GM19043 (cell line): ENCODE measurements around the gene G6PD.
"Not testable (repeated sequence)": the region's sequence is repeated elsewhere in the genome, so short reads cannot be mapped to it uniquely, and the experiment has no call there.

Source experiments
- ATAC-seq: cut with Tn5 transposase; IDR thresholded peaks from one replicate; pipeline ENCODE4 v1.9.1; 2021; ENCODE audit warnings: low read depth; ENCODE audit not compliant: unreplicated experiment

The G6PD gene

DNA sequence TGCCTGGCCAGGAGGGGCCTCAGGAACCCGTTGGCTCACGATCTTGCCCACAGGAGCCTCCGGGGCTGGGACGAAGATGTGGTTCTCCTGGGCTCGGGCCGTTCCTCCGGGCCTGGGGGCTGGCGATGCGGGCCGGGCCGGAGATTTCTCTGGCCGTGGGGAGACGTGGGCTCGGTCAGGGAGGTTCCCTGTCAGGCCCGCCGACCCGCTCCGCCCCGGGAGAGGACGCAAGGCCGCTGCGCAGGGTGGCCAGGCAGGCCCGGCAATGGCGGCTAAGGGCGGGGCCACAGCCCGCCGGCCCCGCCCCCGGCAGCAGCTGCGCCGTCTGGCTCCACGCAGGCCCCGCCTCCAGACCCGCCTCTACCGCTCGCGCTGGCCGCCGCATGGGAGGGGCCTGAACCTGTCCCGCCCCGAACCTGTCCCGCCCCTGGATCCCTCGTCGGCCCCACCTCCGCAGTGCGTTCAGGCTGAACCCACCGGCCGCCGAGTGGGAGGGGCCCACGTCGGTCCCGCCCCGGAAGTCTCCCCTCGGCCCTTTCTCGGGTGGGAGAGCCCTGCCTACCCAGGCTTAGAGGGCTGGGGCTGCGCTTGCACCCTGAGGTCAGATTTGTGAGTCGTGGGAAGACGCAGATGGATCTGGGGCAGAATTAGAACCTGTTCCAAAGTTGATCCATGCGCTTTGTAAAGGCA lies 30.5 kb downstream of the G6PD start, which contains the start of gene FAM3A:
FAM3A (minus strand) TSS at position 267 of the 690 bp plus-strand sequence. CDS start 460 bp downstream, outside the sequence.
- peak; percentile 84 for ATAC-seq

DNA sequence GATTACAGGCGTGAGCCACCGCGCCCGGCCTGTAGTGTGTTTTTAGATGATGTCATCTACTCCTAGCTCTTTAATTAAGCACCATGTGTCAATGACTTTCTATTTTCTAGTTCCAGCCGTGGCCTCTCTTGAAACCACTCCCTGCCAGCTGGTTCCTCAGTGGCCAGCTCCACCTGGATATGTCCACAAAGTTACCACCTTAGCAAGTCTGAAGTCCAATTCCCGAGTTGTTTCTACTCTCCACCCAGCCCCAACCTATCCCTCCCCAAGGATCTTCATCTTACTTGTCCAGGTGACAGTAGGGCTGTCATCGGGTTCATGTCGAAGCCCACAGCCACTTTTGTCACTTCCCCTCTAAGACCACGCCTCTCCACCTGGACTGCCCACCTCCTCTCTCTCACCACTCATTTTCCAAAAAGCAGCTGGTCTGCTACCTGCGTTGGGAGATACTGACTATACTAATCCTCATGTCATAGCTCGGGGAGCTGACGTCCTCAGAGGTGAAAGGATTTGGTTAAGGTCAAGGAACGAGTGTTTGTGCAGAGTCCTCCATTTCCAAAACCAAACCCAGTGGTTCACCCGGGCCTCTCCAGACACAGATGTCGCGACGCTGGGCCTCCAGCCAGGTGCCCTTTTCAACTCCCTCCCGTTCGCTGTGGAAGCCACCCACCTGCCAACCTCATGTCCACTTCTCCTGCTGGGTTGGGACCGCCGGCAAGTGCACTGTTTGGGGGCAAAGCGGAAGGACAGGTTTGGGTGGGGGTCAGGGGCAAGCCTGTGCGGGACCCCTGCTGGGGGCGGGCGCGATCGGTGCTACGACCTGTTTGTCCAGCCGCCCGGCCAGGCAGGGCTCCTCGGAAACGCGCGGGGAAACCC lies 31.3 kb downstream of the G6PD start:
- no peak for ATAC-seq

DNA sequence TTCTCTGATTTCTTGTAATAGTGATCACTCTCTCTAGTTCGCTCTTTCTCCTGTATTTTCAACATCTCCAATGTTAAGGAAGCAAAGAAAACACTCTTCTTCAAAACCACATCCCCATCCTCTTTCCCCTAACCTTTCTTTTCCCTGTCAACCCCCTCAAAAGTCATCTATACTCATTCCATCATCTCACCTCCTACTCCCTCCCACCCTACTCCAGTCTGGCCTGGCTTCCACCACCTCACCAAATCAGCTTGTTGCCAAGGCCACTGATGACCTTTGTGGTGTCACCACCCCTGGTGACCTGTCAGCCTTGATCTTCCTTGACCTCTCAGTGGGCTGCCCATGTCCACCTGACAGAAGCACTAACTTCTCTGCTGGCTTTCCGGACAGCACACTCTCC lies 32.9 kb downstream of the G6PD start:
- ATAC-seq = no peak

DNA sequence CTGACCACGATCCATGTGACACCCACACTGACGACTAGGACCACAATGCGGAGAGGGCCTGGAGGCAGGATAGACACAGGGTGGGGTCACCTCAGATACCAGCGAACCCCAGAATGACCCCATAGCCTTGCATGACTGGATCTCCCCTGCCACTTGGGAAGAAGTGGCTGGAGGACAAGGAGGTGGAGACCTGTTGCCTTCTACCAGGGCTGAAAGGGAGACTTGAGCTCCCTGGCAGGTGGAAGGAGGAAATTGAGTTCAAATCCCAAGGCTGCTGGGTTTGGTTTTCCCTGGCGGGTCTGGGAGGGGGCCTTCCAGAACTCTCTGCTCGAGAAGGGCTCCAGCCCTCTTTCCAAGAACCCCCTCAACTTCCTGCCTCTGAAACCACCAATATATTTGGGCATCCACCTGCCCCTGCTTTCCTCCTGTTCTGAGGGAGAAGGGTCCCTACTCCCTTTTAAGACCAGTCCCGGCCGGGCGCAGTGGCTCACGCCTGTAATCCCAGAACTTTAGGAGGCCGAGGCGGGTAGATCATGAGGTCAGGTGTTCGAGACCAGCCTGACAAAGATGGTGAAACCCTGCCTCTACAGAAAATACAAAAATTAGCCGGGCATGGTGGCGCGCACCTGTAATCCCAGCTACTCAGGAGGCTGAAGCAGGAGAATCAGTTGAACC lies 33.6 kb downstream of the G6PD start:
- ATAC-seq = no peak

DNA sequence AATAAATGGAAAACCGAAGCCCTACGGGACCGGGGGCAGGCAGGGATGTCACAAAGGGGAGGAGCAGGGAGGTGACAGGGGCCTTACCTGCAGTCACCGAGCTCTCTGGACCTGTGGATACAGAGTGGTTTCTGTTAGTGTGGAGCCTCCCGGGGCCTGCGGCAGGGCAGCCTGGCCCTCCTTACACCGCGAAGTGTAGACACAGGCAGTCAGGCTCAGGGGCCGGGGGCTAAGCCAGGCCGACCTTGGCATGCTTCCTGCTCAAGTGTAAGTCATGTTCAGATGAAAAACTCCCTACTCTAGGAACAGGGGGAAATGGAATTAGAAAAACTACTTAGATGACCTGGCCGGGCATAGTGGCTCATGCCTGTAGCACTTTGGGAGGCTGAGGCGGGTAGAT lies 34.9 kb downstream of the G6PD start:
- ATAC-seq = no peak

DNA sequence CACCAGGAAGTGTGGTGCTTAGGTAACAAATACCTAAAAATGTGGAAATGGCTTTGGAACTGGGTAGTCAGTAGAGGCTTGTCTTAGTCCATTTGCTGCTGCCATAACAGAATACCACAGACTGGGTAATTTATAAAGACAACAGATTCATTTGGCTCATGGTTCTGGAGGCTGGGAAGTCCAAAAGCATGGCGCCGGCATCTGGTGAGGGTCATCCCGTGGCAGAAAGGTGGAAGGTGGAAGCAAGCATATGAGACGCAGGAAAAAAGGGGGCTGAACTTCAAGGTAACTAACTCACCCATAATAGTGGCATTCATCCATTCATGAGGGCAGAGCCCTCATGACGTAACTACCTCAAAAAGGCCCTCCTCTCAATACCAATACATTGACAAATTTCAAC lies 37.2 kb downstream of the G6PD start:
- ATAC-seq = no peak

DNA sequence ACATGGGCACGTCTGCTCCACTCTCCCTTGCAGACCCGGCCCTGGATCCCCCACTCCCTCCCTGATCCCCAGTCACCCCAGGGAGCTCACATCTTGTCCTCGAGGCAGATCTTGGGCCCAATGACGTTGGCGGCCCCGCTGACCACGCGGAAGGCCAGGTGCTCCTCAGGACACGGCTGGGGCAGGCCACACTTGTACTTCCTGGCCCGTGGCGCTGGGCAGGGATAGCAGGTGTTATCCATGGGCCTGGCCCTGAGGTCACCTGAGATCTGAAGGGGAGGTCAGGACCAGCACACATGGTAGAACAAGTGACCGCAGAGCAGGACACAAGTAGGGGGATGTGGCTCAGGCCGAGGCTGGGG lies 38.3 kb downstream of the G6PD start:
- no peak for ATAC-seq

DNA sequence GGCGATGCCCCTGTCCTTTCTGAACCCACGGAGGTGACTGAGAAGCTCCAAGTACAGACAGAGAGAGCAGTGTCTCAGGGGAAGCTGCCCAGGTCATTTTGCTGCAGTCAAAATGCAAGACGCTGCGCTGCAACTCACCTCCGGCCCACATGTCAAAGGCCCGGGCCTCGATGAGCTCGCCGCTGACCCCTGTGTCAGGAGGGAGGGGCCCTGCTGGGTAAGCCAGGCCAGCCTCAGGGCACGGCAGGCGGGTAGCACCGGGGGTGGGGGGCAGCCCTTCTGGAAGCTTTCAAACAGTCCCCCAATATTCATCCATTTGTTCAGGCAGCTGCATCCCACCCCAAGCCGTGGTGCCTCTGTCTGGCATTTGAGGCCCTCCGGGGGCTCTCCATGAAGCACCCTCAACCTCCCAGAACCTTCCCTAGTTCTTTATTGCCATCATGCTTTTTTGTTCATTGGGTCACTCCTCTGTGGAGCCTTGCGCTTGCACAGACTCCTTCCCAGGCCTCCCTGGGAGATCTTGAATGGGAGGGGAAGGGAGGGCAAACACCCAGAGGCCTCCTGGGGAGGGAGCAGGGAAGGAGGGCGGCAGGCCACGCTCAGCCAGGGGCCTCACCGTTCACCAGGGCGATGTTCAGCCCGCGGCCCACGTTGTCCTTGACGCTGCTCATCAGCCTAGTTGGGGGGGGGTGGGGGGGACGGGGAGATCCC lies 38.8 kb downstream of the G6PD start:
- ATAC-seq = no peak

DNA sequence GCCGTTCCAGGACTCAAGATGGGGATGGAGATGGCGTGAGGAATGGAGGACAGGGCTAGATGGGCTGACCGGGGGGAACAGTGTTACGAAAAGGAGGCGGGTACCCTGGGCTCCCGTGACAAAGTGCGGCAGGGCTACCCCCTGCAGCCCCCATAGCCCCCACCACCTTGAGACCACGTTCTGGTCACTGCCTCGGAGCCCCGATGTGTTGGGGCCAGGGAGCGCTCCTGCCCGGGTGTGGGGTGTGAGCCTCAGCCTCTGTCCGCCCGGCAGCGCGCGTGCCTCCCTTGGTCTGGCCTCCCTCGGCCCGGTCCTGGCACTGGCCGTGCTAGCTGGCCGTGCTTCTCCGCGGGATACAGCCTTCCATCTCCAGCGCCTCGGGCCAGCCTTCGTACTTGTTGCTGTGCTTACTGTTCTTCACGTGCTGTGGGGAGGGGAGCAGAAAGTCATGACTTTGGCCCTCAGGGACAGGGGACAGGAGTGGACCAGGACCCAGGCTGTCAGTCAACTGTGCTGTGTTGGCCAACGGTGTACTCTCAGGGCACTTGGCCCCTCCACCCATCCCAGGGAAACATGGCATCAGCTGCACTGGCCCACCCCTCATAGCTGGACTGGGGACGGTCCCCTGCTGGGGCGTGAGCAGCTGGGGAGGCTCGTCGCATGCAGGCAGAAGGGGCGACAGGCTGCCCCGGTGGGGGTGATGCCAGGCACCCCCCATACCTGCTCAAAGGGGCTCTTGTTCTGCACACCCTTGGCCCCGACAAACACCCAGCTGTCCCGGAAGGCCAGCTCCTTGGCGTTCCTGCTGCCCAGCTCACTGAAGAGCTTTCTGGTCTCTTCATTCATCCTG lies 39.9 kb downstream of the G6PD start:
- no peak for ATAC-seq

DNA sequence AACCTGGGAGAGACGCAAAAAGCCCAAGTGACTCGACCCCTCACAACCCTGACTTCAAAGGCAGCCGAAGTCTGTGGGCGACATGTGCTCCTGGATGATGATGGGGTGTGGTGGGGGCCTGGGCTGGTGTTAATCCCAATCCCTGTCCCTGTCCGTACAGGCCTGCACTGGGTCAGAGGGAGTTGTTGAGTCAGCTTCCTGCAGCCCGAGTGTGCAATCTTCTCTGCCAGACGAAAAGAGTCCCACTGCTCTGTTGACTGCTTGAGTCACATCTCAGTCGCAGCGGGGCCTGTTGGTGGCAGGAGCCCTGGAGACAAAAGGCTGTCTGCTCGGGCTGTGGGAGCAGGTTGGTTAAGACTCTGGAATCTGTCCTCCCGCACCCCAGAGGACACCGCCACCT lies 40.9 kb downstream of the G6PD start:
- ATAC-seq = no peak

DNA sequence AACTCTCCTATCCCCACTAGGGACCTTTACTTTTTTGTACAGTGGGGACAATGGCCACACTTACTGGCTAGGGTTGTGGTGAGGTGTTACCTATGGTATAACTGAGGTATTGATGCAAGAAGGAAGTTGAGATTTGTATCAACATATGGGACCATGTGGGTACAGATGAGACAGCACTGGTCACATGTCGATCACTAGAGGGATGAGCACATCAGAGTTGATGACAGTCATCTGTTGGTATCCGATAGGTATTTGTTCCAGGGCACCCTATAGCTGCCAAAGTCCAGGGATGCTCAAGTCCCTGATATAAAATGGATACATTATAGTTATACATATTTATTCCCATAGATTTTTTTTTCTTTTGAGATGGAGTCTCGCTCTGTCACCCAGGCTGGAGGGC lies 43.7 kb downstream of the G6PD start:
- ATAC-seq = no peak

DNA sequence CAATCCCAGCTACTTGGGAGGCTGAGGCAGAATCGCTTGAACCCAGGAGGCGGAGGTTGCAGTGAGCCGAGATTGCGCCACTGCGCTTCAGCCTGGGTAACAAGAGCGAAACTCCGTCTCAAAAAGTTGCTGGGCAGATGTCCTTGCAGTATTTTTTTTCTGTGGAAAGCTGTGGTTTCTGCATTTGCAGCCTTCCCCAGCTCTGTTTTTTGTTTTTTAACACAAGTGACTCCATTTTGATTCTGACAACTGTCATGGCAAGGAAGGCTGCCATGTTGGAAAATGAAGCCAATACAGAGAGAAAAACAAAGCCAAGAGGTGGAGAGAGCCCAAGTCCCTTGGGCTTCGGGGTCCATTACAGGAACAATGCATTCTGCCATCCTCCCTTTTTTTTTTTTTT lies 44.5 kb downstream of the G6PD start:
- ATAC-seq = no peak

DNA sequence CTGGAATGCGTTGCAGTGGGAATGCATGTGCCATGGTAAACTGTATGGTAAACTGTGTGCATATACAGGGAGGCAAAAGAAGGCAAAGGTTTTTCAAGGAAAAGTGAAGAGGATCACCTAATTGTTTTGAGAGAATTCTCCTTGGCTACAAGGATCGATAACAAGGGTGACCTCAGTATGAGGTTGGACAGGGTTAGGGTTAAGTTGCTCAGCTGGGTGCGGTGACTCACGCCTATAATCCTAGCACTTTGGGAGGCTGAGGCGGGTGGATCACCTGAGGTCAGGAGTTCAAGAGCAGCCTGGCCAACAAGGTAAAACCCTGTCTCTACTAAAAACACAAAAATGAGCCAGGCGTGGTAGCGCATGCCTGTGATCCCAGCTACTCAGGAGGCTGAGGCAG lies 45.2 kb downstream of the G6PD start:
- ATAC-seq = not testable (repeated sequence)

DNA sequence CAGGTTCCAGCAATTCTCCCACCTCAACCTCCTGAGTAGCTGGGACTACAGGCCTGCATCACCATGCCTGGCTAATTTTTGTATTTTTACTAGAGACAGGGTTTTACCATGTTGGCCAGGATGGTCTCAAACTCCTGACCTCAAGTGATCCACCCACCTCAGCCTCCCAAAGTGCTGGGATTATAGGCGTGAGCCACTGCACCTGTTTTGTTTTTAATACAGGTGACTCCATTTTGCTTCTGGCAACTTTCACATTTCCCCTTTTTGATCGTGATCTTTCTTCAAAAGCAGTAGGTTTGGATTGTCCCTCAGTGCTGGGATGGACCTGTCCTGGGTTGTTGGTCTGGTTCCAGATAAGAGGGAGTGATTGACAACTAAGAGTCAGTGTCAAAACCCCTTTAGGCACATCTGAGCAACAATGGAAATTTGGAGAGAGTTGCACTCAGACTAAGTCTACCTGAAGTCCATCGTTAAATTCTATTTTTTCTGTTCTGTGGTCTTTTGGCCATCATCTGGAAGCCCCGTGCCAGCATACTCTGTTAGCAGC lies 50.0 kb downstream of the G6PD start:
- ATAC-seq = not testable (repeated sequence)

DNA sequence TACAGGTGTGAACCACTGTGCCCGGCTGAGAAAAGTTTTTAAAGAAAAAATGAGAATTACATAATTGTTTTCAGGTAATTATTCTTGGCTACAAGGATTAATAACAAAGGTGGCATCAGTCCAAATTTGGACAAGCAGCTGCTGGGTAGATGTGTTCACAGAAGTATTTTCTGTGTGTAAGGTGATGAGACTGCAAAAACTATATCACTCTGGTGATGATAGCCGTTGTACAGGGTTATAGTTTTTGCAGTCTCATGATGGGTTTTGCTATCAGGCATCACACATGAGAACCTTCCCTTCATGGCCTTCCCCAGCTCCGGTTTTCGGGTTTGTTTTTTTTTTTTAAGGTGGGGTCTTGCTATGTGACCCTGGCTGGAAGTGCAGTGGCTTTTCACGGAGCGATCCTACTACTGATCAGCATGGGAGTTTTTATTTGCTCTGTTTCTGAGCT lies 51.1 kb downstream of the G6PD start:
- no peak for ATAC-seq

DNA sequence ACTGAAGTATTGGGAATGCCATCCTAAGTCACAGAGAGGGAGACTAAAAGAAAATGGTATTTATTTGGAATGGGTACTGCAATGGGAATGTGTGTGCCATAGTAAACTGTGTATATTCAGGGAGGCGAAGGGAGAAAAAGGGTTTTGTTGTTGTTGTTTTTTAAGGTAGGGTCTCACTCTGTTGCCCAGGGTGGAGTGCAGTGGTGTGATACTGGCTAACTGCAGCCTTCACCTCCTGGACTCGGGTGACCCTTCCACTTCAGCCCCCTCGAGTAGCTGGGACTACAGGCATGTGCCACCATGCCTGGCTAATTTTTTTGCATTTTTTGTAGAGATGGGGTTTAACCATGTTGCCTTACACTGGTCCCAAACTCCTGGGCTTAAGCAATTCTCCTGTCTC lies 51.9 kb downstream of the G6PD start:
- ATAC-seq = no peak

DNA sequence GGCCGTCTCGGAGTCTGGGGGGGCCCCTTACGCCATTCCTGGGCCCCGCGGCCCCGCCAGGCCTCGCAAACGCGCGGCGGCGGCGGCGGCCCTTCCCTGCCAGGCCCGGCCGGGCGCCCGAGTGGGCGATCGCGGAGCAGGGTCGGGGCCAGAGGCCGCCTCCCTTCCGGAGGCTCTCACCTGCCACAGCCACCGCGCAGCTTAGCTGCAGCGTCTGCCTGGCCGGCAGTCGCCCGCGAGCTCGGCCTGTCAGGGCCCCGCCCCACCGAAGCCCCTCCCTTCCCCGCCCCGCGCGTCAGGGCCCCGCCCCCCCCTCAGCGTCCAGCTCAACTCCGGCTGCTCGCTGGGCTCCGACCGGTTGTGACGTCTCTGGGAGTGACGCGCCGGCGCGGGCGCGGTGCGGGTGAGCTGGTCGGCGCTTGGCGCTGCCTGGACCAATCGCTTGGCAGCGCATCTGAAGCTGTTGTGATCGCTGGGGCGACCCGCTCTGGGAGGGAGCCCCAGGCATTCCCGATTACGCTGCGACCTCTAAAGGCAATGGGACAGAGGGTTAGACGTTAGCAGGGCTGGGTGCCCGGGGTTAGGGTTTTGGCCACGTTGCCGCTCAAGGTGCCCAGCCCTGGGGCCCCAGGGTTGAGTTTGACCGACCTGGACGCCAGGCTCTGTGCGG lies 56.1 kb downstream of the G6PD start, which contains the start of gene SLC10A3:
SLC10A3 (minus strand) TSS at position 216 of the 670 bp plus-strand sequence. CDS start 1,689 bp downstream, outside the sequence.
- ATAC-seq = peak; percentile 77

DNA sequence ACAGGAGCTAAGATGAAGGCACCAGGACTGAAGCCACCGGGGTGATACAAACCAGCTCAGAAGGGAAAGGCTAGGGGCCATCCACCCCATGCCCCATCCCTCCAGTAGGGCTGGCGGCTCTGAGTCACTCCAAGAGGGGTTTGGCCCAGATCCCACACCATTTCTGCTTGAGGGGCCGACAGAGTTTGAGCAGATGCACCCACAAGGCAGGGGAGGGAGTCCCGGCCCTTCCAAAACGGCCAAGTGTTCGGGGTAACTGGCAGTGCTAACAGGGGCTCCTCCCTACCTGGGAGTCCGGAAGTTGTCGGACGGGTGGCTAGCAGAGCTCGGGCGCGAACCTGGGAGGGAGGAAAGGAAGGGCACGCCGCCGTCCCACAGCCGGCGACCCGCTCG lies 56.6 kb downstream of the G6PD start:
- ATAC-seq = peak; percentile 19

DNA sequence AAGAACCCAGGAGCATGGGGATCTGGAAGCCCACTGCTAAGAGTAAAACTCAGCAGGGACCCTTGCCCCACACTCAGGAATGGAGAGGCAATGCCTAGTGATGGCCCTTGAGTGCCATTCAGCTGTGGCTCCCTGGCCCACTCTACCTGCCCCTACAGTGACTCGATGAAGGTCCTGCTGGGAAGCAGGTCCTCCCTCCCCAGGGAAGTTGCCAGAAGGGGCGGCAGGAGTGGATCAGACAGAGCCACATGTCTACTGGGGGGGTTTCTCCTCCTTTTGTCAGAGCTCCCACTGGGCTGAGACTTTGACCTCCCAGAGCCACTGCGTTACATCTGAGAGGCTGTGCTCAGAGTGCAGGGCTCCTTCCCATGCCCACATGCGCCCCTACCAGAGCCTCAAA lies 57.5 kb downstream of the G6PD start:
- no peak for ATAC-seq
